Nephron progenitor cell (in vitro differentiated cells): ENCODE results near the gene WDR18.

Experiments
- DNase-seq: peaks from one replicate; pipeline ENCODE4 v3.0.0; 2021
- H3K27ac Mint-ChIP-seq: 2 replicates; pipeline ENCODE4 v1.8.0; 2021; ENCODE audit warnings: mild to moderate bottlenecking, moderate library complexity, mixed read lengths
- H3K27me3 Mint-ChIP-seq: 2 replicates; pipeline ENCODE4 v1.8.0; 2021; ENCODE audit warnings: mild to moderate bottlenecking, low read depth, mixed read lengths; ENCODE audit not compliant: poor library complexity
- H3K36me3 Mint-ChIP-seq: 2 replicates; pipeline ENCODE4 v1.8.0; 2021; ENCODE audit warnings: low read depth, mixed read lengths
- H3K4me1 Mint-ChIP-seq: 2 replicates; pipeline ENCODE4 v1.8.0; 2021; ENCODE audit warnings: mixed read lengths
- H3K4me3 Mint-ChIP-seq: 2 replicates; pipeline ENCODE4 v1.8.0; 2021; ENCODE audit warnings: mild to moderate bottlenecking, moderate library complexity, mixed read lengths
- H3K9me3 Mint-ChIP-seq: 2 replicates; pipeline ENCODE4 v1.8.0; 2021; ENCODE audit warnings: mild to moderate bottlenecking, moderate library complexity, mixed read lengths
- CTCF ChIP-seq: fragments of 200-600 bp; sonication (generic); IDR thresholded peaks from 2 replicates; pipeline ENCODE4 v1.5.0; 2021; ENCODE audit warnings: antibody characterized with exemption

WDR18 gene

GRCh38 chr19:1038978-1039645 is 55.0 kb downstream of the WDR18 start:
- Mint-ChIP-seq H3K36me3 (peaks cover 34% of the 10 kb centered on the region), H3K27me3 (peaks cover 3% of the 10 kb centered on the region), H3K4me1 (peaks cover 24% of the 10 kb centered on the region), H3K4me3 (peak overlapping the region; percentile 85), H3K27ac (peak overlapping the region; percentile 62), H3K9me3 (no peaks in the 10 kb centered on the region)
- DNase-seq: no peak
- TF ChIP-seq CTCF: no peak

GRCh38 chr19:1039646-1040475 is 55.7 kb downstream of the WDR18 start, which contains the start of gene ABCA7:
Gene ABCA7 (plus strand): TSS chr19:1040107. CDS start chr19:1041362, 1,255 bp downstream.
- Mint-ChIP-seq H3K4me1 (peaks cover 24% of the 10 kb centered on the region), H3K27me3 (peaks cover 3% of the 10 kb centered on the region), H3K36me3 (peaks cover 34% of the 10 kb centered on the region), H3K27ac (peak within 1 kb of the TSS; percentile 62), H3K9me3 (no peaks in the 10 kb centered on the region), H3K4me3 (peak within 1 kb of the TSS; percentile 85)
- peak; percentile 100 for DNase-seq
- TF ChIP-seq CTCF: no peak

- H3K9me3 Mint-ChIP-seq: no peaks in the 10 kb centered on the region
- peaks cover 29% of the 10 kb centered on the region for H3K36me3 Mint-ChIP-seq
- peaks cover 29% of the 10 kb centered on the region for H3K4me1 Mint-ChIP-seq
- peak overlapping the region; percentile 85 for H3K4me3 Mint-ChIP-seq
- TF ChIP-seq CTCF: no peak
- DNase-seq: peak; percentile 86
- H3K27ac Mint-ChIP-seq: peak overlapping the region; percentile 48
- peaks cover 3% of the 10 kb centered on the region for H3K27me3 Mint-ChIP-seq
Observed at GRCh38 chr19:1040476-1041271, 56.5 kb downstream of the WDR18 start.

GRCh38 chr19:1041272-1041834 is 57.2 kb downstream of the WDR18 start:
- DNase-seq: no peak
- Mint-ChIP-seq H3K9me3 (no peaks in the 10 kb centered on the region), H3K4me3 (peak overlapping the region; percentile 85), H3K27me3 (peaks cover 3% of the 10 kb centered on the region), H3K4me1 (peaks cover 29% of the 10 kb centered on the region), H3K36me3 (peaks cover 22% of the 10 kb centered on the region), H3K27ac (no peak overlapping the region)
- no peak for TF ChIP-seq CTCF

- Mint-ChIP-seq H3K9me3 (no peaks in the 10 kb centered on the region), H3K4me1 (peaks cover 29% of the 10 kb centered on the region), H3K27ac (no peak overlapping the region), H3K4me3 (no peak overlapping the region), H3K27me3 (peaks cover 3% of the 10 kb centered on the region), H3K36me3 (peaks cover 18% of the 10 kb centered on the region)
- no peak for DNase-seq
- no peak for TF ChIP-seq CTCF
Observed at GRCh38 chr19:1041835-1042685, 57.9 kb downstream of the WDR18 start.
